Activated CD8-positive, alpha-beta memory T cell treated with anti-CD3 and anti-CD28 coated beads, Interleukin-2, amount 50 U/mL, for 24 hours (primary cell): ENCODE measurements around the gene SRSF12.
"Not testable (repeated sequence)": the region's sequence is repeated elsewhere in the genome, so short reads cannot be mapped to it uniquely, and the experiment has no call there.

Source experiments
- DNase-seq: peaks from one replicate; pipeline ENCODE4 v3.0.0-alpha.2; 2020; ENCODE audit errors: extremely low read depth

Gene SRSF12

DNA sequence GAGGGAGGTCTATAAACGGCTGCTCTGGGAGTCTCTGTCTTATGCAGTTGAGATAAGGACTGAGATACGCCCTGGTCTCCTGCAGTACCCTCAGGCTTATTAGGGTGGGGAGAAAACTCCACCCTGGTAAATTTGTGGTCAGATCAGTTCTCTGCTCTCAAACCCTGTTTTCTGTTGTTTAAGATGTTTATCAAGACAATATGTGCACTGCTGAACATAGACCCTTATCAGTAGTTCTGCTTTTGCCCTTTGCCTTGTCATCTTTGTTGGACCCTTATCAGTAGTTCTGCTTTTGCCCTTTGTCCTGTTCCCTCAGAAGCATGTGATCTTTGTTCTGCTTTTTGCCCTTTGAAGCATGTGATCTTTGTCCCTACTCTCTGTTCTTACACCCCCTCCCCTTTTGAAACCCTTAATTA lies 10.4 kb upstream of the SRSF12 start:
- not testable (repeated sequence) for DNase-seq

DNA sequence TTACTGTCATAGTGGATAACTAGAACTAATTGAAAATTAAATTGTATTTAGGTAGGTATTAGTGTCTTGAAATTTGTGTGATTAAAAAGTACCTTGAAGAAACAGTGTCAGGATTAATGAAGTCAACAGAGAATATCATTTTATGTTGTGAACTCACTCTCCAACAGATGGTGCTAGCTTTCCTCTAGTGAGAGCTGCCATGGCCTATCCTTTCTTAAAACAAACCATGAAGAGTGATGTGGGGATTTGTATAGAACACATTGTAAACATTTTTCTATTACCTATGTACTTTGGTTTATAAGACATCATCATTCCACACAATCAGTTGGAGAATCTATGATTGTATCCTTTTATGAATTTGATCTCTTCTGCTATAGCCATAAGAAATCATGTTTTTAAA lies 4.8 kb upstream of the SRSF12 start:
- DNase-seq: no peak

DNA sequence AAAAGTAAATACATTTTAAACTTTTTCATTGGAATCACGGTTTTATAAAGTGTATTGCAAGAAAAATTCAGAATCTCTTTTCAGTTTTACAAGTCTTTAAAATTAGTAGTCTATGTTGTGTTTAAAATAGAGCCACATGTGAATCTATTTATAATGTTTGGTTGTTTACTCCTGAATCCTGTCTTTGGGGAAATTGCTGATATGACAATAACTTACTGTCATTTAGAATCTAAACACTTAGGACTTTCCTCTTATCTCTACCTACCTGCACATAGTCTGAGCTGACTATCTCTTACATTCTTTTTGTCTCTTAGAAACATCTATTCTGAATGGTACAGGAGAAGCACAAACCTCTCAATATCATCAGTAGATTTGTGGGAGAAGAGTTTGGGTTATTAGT lies 4.1 kb upstream of the SRSF12 start:
- DNase-seq: no peak

DNA sequence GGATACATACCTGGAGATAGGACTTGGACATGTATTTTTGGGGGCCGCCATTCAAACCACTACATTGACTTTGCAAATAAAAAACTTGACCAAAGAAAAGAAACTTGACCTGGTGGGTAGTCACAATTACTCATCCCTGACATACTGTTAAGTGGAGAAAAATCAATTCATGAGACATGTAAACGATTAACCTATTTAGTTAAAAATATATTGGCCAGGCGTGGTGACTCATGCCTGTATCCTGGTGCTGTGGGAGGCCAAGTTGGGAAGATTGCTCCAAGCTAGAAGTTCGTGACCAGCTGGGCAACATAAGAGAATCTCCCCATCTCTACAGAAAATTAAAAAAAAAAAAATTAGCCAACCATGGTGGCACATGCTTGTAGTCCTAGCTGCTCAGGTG lies 2.5 kb upstream of the SRSF12 start:
- DNase-seq: no peak

DNA sequence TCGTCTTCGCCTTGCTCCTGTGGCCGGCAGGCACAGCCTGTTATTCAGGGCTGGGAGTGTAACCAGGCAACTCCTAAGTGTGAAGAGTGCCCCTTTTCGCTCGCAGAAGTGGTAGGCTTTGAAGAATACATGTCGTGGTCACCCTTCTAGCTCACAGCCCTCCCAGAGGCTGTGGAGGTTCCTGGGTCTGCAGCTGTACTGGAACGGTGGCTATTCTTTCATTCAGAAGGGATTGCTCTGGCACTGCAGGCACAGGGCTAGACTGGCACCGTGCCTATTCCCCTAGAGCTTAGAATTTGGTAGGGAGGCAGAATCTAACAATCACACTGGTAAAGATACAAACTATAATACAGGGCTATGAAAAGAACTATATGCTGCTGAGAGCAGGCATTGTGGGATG lies 1.1 kb upstream of the SRSF12 start:
- no peak for DNase-seq

DNA sequence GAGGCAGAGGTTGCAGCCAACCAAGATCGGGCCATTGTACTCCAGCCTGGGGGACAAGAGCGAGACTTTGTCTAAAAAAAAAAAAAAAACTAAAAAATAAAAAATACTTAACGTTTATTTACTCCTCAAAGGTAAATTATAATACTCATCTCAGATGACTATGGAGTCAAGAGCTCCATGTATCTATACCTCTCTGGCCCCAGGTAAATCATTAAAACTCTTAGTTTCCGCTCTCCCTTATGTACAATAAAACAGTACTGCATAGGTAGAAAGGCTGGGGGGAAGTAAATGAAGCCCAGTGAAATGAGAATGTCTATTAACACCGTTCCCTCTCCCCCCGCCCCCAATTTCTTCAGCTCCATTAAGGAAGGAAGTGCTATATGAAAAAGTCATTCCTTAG lies 1.2 kb downstream of the SRSF12 start:
- no peak for DNase-seq

DNA sequence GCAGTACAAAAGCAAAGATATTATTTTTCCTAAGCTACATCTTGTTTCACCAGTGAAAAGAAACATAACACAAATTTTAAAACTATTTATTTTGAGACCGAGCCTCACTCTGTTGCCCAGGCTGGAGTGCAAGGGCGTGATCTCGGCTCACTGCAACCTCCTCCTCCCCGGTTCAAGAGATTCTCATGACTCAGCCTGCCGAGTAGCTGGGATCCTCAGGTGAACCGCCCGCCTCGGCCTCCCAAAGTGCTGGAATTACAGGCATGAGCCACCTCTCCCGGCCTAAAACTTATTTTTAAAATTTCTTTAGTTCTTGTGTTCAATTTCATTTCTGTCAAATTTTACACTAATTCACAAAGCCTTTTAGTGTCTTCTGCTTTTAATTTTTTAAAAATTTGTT lies 5.9 kb downstream of the SRSF12 start:
- DNase-seq: no peak

DNA sequence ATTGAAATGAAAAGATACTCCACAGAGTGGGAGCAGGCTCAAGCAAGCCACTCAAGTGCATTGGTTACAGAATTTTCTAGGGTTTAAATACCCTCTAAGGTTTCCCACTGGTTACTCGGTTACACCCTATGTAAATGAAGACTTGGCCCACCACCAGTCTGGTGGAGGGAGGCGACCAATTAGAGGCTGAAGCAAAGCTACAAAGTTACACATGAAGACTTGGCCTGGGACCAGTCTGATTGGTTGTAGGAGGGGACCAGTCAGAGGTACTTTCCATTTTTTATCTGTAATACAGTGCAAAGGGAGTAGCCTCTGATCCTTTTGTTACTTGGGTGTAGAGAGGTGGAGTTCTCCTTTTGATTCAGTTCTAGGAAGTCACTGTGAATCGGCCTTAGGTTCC lies 7.6 kb downstream of the SRSF12 start:
- no peak for DNase-seq

DNA sequence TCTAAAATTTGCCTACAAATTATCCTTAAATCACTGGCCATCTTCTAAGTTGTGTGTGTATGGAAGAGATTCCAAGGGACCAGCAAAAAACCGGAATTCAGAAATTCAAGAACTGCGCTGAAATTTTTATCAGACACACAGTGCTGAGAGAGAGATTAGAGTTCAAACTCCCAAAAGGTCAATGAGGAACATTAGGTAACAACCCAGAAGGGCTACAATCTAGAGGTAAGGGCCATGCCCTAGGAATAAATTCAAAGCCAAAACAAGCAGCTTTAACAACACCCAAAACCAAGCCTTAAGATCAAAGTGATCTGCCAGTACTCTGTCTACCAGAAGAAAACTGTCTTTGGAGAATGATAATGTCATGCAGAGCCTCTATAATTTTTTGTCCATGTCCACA lies 17.8 kb downstream of the SRSF12 start:
- no peak for DNase-seq

DNA sequence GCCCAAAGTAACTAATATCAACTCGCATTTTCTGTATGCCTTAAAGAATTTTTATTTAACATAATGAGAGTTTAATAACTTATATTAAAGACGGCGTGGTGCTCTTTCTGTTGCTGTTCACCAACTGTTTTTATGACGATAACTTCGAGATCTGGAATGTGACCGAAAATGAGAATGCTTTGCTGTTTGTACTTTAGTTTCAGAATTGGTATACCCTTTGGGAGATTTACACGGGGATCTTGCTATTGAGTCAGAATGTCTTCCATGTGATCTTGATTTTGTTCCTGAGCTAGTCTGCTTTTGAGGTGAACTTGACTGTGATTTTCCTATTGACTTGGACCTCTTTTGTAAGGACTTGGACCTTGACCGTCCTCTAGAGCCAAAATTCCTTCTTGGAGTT lies 19.4 kb downstream of the SRSF12 start:
- no peak for DNase-seq

DNA sequence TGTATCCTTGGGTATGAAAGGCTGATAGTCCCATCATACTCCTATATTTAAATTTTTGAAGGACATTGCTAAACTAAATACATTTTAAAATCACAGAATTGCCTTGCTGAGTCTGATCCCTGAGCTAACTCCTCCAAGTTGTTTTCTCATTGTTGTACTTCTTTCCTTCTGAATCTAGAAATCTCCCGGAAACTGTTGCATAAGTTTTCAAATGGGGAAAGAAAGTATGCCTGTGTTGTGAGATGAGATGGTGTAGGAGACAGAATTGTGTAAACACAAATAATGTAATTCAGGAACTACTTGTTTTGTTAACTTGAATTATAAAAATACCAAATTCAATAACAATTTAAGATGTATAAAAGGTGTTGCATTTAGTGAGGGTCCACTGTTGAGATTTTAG lies 30.0 kb downstream of the SRSF12 start:
- DNase-seq: no peak

DNA sequence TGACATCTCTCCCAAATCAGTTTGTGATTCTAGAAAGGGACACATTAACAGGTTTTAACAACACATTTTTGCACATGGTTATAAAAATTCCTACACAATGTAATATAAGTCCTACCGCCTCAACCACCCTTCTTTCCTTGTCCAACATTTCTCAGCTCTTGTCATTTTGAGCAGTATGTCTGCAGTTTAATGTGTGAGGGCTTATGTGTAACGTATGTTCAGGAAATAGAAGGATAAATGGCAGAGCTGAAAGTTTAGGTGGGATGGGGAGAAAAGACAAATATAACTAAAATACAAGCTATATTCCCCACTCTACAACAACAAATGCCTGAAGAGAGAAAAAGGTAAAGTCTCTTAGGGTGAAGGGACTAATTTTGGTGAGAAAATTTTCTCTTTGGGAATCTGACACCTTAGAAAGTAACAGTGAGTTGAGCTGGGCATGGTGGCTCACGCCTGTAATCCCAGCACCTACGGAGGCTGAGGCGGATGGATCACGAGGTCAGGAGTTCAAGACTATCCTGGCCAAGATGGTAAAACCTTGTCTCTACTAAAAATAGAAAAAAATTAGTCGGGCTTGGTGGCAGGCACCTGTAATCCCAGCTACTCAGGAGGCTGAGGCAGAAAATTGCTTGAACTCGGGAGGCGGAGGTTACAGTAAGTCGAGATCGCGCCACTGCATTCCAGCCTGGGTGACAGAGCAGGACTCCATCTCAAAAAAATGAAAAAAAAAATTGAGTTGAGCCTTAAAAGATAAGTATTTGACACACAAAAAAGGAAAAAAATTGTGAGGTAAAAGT lies 32.3 kb downstream of the SRSF12 start:
- no peak for DNase-seq

DNA sequence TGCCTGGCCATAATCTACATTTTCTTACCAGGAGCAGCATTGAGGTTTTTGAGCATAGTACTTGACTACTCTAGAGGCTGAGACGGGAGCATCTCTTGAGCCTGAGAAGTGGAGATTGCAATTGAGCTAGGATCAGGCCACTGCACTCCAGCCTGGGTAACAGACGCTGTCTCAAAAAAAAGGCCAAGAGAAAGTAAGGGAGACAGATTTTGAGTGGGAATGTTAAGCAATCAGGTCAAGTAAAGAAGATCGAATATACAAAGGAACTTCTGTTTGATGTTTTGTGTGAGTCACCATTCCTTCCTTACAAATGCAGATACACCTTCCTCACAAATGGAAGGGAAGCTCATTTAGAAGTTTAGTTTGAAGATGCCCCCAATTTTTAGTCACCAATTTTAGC lies 32.9 kb downstream of the SRSF12 start:
- no peak for DNase-seq

DNA sequence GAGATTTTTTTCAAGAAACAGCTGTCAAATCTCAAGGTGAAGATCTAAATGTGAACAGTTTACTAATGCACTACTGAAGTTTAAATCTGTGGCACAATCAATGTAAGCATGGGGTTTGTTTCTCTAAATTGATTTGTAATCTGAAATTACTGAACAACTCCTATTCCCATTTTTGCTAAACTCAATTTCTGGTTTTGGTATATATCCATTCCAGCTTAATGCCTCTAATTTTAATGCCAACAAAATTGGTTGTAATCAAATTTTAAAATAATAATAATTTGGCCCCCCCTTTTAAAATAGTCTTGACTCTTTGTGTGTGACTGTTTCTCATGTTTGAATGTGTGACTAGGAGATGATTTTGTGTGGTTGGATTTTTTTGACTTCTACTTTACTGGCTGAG lies 33.3 kb downstream of the SRSF12 start:
- DNase-seq: no peak

DNA sequence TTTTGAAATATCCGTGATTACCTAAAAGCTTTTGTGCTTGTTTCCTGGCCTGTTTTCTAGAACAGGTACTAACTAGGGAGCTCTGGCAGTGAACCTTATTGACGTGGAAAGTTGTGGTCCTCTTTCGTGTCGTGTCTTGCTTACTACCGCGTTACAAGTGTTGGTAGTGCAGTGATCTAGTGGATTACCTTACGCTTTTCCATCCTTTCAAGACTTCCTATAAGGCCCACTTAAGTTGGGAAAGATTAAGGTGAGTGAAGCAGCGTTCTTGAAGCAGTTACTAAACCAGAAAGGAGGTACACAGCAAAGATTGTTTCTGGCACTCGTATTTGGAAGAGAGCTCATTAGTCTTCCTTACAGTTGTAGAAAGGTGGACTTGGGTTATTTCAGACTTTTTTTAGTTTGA lies 35.4 kb downstream of the SRSF12 start:
- no peak for DNase-seq

DNA sequence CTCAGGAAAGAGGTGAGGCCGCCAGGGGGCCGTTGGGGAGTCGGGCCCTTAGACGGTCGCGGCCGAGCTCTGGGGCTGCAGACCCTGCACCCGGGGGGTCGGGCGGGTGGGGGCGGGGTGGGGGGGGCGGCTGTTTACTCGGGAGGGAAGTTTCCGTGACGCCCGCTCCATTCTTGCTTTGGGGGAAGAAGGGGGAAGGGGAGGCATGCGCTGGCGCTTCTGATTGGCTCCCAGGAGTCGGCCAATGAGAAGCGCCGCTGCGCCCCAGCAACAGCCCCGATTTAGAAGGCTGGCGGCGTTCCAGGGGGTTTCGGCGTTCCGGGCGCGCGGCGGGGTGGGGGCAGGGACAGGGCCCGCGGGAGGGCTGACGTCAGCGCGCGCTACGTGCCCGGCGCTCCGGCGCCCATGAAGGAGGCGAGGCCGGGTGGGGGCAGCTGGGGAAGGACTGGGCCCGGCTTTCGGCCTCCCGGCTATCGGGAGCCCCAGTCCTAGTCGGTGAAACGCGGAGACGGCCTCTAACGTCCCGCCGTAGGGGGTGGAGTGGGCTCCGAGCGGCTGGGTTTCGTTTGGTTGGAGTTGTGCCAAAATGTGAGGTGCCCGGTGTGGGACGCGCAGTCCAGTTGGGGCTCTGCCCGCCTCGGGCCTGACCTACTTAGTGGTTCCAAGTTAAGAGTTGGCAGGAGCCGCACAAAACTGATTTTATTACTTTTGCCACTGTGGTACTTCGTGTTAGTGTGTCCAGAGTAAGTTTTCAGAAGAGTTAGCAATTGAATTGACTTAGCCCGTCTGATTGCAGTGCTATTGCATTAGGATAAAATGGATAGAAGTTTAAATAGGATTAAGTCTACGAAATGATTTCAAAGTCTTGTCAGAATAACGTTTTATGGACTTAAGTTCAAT lies 36.2 kb downstream of the SRSF12 start:
- DNase-seq: peak; percentile 95

DNA sequence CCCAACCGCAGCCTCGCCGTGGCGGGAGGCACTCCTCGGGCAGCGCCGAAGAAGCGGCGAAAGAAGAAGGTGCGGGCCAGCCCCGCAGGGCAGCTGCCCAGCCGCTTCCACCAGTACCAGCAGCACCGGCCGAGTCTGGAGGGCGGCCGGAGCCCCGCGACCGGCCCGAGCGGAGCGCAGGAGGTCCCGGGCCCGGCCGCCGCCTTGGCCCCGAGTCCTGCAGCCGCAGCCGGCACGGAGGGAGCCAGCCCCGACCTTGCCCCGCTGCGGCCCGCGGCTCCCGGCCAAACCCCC lies 36.8 kb downstream of the SRSF12 start:
- no peak for DNase-seq

DNA sequence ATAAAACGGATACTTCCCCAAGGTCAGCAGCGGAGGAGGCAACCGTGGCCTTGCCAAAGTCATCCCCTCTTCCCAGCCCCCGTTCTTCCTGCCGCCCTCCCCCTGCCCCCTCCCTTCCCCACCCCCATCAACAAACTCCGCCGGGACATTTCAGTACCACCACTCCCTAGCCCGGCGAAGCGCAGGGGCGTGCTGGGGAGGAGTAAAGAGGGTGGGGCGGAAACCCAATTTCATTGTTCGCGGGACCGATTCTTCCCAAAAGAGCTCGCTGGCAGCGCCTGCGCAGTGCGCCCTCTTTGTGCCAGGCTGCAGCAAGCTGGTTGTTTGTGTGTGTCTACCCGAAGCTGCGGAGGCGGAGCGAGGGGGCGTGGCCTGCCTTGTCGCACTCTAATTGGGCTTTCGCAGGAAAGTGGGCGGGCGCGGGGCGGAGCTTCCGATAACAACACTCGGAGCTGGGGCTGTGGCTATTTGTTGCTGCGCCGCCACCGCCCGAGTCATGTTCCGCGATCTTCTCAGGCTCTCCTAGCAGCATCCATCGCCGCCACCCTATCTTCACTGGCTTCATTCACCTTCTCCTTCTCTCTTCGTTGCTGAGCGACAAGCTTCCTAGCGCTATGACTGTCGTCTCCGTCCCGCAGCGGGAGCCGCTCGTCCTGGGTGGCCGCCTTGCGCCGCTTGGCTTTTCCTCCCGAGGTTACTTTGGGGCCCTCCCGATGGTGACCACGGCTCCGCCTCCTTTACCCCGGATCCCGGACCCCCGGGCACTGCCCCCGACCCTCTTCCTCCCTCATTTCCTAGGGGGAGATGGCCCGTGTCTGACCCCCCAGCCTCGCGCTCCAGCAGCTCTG lies 37.4 kb downstream of the SRSF12 start, which contains the start of gene PNRC1:
Gene PNRC1 (plus strand): TSS at position 471 of the 848 bp plus-strand sequence. CDS start 144 bp downstream, at position 615.
- DNase-seq: peak; percentile 100

DNA sequence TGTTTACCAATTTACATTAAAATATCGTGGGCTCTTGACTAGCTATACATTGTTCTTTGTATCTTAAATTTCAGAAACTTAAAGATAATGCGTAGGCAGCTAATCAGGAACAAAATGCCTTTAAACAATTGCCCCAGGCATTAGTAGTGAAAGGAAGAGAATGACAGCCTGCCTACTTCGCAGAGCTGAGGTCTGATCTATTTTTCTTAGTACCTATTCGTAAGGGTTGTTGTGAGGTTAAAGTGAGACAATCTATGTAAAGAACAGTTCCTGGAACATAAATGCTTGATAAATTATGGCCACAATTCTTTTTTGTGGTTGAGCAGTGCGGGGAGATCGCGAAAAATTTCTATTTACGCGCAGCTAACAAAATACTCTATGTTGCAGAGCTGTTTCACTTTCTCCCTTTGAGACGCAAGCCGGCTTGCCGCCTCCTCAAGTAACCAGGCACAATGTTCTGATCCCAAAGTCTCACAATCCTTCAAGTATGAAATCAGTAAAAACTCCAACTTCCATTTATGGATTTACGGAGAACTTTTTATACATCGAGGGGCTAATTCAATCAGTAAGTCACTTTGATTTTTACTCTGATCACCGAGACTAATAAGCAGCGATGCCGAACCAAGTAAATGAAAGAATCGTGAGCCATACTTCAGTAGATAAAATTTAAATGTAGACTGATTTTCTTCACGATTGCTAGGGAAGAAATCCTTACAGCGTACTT lies 38.2 kb downstream of the SRSF12 start:
- DNase-seq: no peak

DNA sequence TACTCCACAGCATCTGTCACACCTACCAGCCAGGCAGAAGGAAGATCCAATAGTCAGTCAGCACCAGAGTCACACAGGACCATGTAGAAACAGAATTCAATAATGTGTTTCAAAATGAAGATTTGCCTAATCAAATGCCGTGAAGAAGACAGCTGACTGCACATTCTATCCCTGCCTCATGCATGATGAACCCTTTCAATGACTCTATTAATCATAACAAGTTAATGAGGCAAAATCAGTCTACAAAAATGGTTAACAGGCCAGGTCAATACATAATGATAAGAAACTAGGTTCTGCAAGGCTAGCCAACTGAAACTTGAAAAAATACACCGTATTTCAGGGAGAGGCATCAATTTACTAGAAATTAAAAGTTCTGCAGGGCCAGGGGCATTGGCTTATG lies 44.0 kb downstream of the SRSF12 start:
- DNase-seq: no peak

DNA sequence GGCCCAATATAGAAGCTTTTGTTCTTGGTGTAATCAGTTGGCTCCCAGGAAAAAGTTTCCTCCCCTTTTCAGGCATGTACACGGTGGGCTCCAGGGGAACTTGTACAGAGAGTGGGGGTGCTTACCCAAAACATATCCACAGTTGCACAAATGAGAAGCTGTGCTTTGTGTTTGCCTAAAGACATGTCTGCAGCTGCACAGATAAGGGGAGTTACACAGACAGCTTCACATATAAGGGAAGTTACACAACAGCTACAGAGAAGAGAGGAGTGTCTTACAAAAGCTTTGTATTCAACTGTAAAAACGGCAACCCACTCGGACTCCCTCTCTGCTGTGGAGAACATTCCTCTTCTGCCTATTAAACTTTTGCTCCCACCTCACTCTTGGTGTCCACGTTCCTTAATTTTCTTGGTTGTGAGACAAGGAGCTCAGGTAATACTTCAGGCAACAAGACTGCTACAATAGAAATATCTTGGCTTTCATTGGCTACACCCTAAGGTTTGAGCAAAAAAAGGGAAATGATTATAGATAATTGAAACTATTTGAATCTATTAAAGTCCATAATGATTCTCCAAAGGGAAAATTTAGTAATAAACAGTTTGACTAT lies 44.8 kb downstream of the SRSF12 start:
- DNase-seq: no peak
